Measurements from ENCODE around the gene PNMA8B.

The PNMA8B gene

DNA sequence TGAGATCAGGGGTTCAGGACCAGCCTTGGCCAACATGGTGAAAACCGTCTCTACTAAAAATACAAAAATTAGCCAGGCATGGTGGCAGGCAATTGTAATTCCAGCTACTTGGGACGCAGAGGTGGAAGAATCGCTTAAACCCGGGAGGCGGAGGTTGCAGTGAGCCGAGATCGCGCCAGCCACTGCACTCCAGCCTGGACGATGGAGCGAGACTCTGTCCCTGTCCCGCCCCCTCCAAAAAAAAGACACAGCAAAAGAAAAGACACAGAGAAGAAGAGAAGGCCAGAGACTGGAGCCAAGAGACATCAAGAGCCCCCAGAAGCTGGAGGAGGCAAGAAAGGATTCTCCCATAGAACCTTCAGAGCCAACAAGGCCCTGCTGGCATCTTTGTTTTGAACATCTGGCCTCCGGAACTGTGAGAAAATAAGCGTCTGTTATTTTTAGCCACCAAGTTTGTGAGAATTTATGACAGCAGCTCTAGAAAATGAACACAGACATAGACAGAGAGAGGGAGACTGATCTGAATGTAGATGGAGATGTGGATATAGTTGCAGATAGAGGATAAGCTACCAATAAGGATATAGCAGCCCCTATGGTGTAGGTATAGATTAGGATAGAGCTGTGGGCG is 25.7 kb upstream of the PNMA8B start:
- no peaks in the 10 kb centered on the region for H3K27me3 ChIP-seq (ENCODE audit: control insufficient read depth, low read length)
- no peaks in the 10 kb centered on the region for H3K36me3 ChIP-seq (ENCODE audit: control insufficient read depth, low read length)
- no peaks in the 10 kb centered on the region for H3K9me3 ChIP-seq (ENCODE audit: control insufficient read depth, insufficient read depth, low read length)
- H3K27ac ChIP-seq (ENCODE audit: low read depth, low read length): no peak overlapping the region
- H4K20me1 ChIP-seq (ENCODE audit: control insufficient read depth, insufficient read depth, low read depth, low read length): no peaks in the 10 kb centered on the region
- H3K79me2 ChIP-seq (ENCODE audit: control insufficient read depth, low read length): no peaks in the 10 kb centered on the region
- no peak overlapping the region for H3K4me3 ChIP-seq (ENCODE audit: low read length)
- H3K4me1 ChIP-seq (ENCODE audit: control insufficient read depth, low read length): peaks cover 41% of the 10 kb centered on the region
- 0 out of 2 replicates have a peak, but pooled peaks cover 2% of the 10 kb centered on the region for H3F3A ChIP-seq (ENCODE audit: control insufficient read depth, insufficient read depth)
- peak overlapping the region; percentile 18; the same call in 1 of the 2 replicates for H3K4me2 ChIP-seq (ENCODE audit: low read length)
- TF ChIP-seq EZH2phosphoT487 (IDR thresholded peaks at IDR 0.05; ENCODE audit: borderline replicate concordance, low read length): no peak
- TF ChIP-seq, protein P1, sequence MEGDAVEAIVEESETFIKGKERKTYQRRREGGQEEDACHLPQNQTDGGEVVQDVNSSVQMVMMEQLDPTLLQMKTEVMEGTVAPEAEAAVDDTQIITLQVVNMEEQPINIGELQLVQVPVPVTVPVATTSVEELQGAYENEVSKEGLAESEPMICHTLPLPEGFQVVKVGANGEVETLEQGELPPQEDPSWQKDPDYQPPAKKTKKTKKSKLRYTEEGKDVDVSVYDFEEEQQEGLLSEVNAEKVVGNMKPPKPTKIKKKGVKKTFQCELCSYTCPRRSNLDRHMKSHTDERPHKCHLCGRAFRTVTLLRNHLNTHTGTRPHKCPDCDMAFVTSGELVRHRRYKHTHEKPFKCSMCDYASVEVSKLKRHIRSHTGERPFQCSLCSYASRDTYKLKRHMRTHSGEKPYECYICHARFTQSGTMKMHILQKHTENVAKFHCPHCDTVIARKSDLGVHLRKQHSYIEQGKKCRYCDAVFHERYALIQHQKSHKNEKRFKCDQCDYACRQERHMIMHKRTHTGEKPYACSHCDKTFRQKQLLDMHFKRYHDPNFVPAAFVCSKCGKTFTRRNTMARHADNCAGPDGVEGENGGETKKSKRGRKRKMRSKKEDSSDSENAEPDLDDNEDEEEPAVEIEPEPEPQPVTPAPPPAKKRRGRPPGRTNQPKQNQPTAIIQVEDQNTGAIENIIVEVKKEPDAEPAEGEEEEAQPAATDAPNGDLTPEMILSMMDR (IDR thresholded peaks at IDR 0.05; ENCODE audit: low read depth, low read length, poor library complexity, severe bottlenecking): no peak
- H3K9me2 ChIP-seq (replicated peaks; ENCODE audit: control insufficient read depth, low read length): no peaks in the 10 kb centered on the region

DNA sequence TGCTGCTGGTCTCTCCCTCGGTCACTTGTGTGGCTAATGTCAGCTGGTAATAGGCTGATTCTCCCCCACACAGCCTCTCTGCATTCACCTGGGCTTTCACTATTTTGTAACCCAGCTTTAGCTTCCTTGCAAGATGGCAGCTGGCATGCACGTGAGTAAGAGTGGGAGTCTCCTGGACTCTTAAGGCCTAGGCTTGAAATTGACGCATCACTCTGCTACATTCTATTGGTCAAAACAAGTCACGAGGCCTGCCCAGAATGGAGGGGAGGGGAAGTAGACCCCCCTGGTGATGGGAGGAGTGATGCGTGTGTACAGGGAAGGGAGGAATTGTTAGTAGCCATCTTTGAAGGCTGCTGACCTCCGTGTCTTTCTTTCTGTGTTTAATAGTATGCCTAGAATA is 24.9 kb upstream of the PNMA8B start:
- H3K9me3 ChIP-seq (ENCODE audit: control insufficient read depth, insufficient read depth, low read length): no peaks in the 10 kb centered on the region
- TF ChIP-seq EZH2phosphoT487 (IDR thresholded peaks at IDR 0.05; ENCODE audit: borderline replicate concordance, low read length): no peak
- TF ChIP-seq, protein P1 (IDR thresholded peaks at IDR 0.05; ENCODE audit: low read depth, low read length, poor library complexity, severe bottlenecking): no peak
- peak overlapping the region; percentile 50 for H3K27ac ChIP-seq (ENCODE audit: low read depth, low read length)
- H3K36me3 ChIP-seq (ENCODE audit: control insufficient read depth, low read length): no peaks in the 10 kb centered on the region
- no peaks in the 10 kb centered on the region for H3K79me2 ChIP-seq (ENCODE audit: control insufficient read depth, low read length)
- H3K4me2 ChIP-seq (ENCODE audit: low read length): peak overlapping the region; percentile 39
- H3K4me3 ChIP-seq (ENCODE audit: low read length): peak overlapping the region; percentile 18; the same call in 1 of the 2 replicates
- H3K9me2 ChIP-seq (replicated peaks; ENCODE audit: control insufficient read depth, low read length): no peaks in the 10 kb centered on the region
- peaks cover 41% of the 10 kb centered on the region for H3K4me1 ChIP-seq (ENCODE audit: control insufficient read depth, low read length)
- H3K27me3 ChIP-seq (ENCODE audit: control insufficient read depth, low read length): no peaks in the 10 kb centered on the region
- 0 out of 2 replicates have a peak, but pooled peaks cover 2% of the 10 kb centered on the region for H3F3A ChIP-seq (ENCODE audit: control insufficient read depth, insufficient read depth)
- H4K20me1 ChIP-seq (ENCODE audit: control insufficient read depth, insufficient read depth, low read depth, low read length): no peaks in the 10 kb centered on the region

DNA sequence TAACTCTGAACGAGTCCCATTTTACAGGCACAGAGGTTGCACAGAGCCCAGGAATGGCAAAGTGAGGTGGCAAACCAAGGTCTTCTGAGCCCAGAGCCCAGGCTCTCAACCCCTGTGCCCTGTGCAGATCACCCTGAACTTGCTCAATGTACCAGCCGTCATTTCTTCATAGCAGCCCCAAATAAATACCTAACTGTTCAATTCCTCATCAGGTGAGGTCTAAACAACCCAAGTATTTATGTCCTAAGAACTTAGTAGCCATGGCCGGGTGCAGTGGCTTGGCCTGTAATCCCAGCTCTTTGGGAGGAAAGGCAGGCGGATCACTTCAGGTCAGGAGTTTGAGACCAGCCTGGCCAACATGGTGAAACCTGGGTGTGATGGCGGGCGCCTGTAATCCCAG is 21.8 kb upstream of the PNMA8B start:
- Histone ChIP-seq H3F3A (ENCODE audit: control insufficient read depth, insufficient read depth) (0 out of 2 replicates have a peak, but pooled peaks cover 2% of the 10 kb centered on the region), H3K4me3 (ENCODE audit: low read length) (no peak overlapping the region)

More for the DNA sequence above, 21.8 kb upstream of the PNMA8B start:
- no peaks in the 10 kb centered on the region for H3K36me3 ChIP-seq (ENCODE audit: control insufficient read depth, low read length)
- H3K9me3 ChIP-seq (ENCODE audit: control insufficient read depth, insufficient read depth, low read length): no peaks in the 10 kb centered on the region
- no peak overlapping the region for H3K4me2 ChIP-seq (ENCODE audit: low read length)
- H3K9me2 ChIP-seq (replicated peaks; ENCODE audit: control insufficient read depth, low read length): no peaks in the 10 kb centered on the region
- no peaks in the 10 kb centered on the region; the same call in 1 of the 2 replicates for H4K20me1 ChIP-seq (ENCODE audit: control insufficient read depth, insufficient read depth, low read depth, low read length)
- H3K79me2 ChIP-seq (ENCODE audit: control insufficient read depth, low read length): no peaks in the 10 kb centered on the region
- H3K27me3 ChIP-seq (ENCODE audit: control insufficient read depth, low read length): peaks cover 6% of the 10 kb centered on the region; the same call in 1 of the 2 replicates
- H3K27ac ChIP-seq (ENCODE audit: low read depth, low read length): no peak overlapping the region
- TF ChIP-seq, protein P1 (IDR thresholded peaks at IDR 0.05; ENCODE audit: low read depth, low read length, poor library complexity, severe bottlenecking): no peak
- TF ChIP-seq EZH2phosphoT487 (IDR thresholded peaks at IDR 0.05; ENCODE audit: borderline replicate concordance, low read length): no peak
- H3K4me1 ChIP-seq (ENCODE audit: control insufficient read depth, low read length): peaks cover 26% of the 10 kb centered on the region
